Testis (tissue), 3 donors: ENCODE measurements around the gene SBF1. TPM values are rescaled to one million over a fixed set of nuclear protein-coding genes. Genes with fewer than 3 reads are reported as not detected.
"Not testable (repeated sequence)": the region's sequence is repeated elsewhere in the genome, so short reads cannot be mapped to it uniquely, and the experiment has no call there.

Experiments
- DNase-seq: peaks from one replicate; pipeline ENCODE4 v3.0.0-alpha.2; 2019
- H3K27ac ChIP-seq, 2 donors: fragments of 200-600 bp; sonication (generic); one replicate each; pipeline ENCODE4 v1.5.1; 2019
- H3K27me3 ChIP-seq: fragments of 200-600 bp; sonication (generic); one replicate; pipeline ENCODE4 v1.5.1; 2019
- H3K36me3 ChIP-seq: fragments of 200-600 bp; sonication (generic); one replicate; pipeline ENCODE4 v1.5.1; 2017; ENCODE audit warnings: low read depth; ENCODE audit errors: missing control alignments
- H3K4me1 ChIP-seq: fragments of 200-600 bp; sonication (generic); one replicate; pipeline ENCODE4 v1.5.1; 2019
- H3K4me3 ChIP-seq, 2 donors: fragments of 200-600 bp; sonication (generic); one replicate each; pipeline ENCODE4 v1.5.1; 2017 to 2019
- H3K9me3 ChIP-seq: fragments of 200-600 bp; sonication (generic); one replicate; pipeline ENCODE4 v1.5.1; 2017
- CTCF ChIP-seq, 3 experiments: fragments of 450-650 bp in 2 of 3; fragments of 200-600 bp in 1 of 3; sonication (generic) in 1 of 3; IDR thresholded peaks; one replicate each; pipeline ENCODE4 v1.5.1; 2016 to 2019; ENCODE audit warnings: antibody characterized with exemption in 3 of 3, mild to moderate bottlenecking in 2 of 3, moderate library complexity in 1 of 3
- POLR2A ChIP-seq: fragments of 450-650 bp; IDR thresholded peaks from one replicate; pipeline ENCODE4 v1.6.1; 2017; ENCODE audit warnings: antibody characterized with exemption, mild to moderate bottlenecking, moderate library complexity
- WGBS, 2 donors: methylation state at CpG; one replicate each; pipeline ENCODE4 v1.1.5; 2018; 5-methylcytosine and 5-hydroxymethylcytosine counted together
- intact Hi-C: fragments of 100-400 bp; cut with DNase I; formaldehyde crosslinking; loops from one replicate; pipeline ENCODE4 v1.15.1; 2023; ENCODE audit warnings: low total_unique reads
- polyA plus RNA-seq: library from polyadenylated mRNA; stranded (reverse); fragments of 350-450 nt; fragmentation: Illumina TruSeq; extraction: RNeasy Lipid Tissue Mini Kit (QIAGEN cat#74804); gene quantifications from one replicate; pipeline ENCODE4 v1.2.3, GENCODE V29; 2014; ENCODE audit warnings: low read depth, low replicate concordance; ENCODE audit not compliant: insufficient read depth
- total RNA-seq, 2 donors: library from RNA; depleted of rRNA; stranded (reverse); fragments of >200 nt; gene quantifications; one replicate each; pipeline ENCODE4 v1.2.3, GENCODE V29; 2016

The SBF1 gene
- total and polyA plus RNA-seq, 3 donors from 2014 or later, result 201 to 239 (median 208) TPM

GRCh38 chr22:50522806-50523438, 48.1 kb upstream of the SBF1 start:
- intact Hi-C loops, result no loop called here
- no peak for DNase-seq
- no peaks in the 10 kb centered on the region for H3K27me3 ChIP-seq
- no peak for TF ChIP-seq CTCF (IDR thresholded peaks at IDR 0.05)
- no peak overlapping the region for H3K4me3 ChIP-seq
- H3K9me3 ChIP-seq, result no peaks in the 10 kb centered on the region
- H3K4me1 ChIP-seq, result peaks cover 17% of the 10 kb centered on the region
- H3K27ac ChIP-seq, result no peak overlapping the region
- no peaks in the 10 kb centered on the region for H3K36me3 ChIP-seq
- WGBS, 2 donors, result 80 to 83% methylated on average over 5 to 22 of the region's 22 CpGs

GRCh38 chr22:50522208-50522805, 47.5 kb upstream of the SBF1 start:
- DNase-seq, result no peak
- TF ChIP-seq POLR2A (no peak), CTCF (IDR thresholded peaks at IDR 0.05) (no peak)
- Histone ChIP-seq H3K4me1 (peaks cover 17% of the 10 kb centered on the region), H3K27me3 (no peaks in the 10 kb centered on the region), H3K36me3 (no peaks in the 10 kb centered on the region), H3K27ac (no peak overlapping the region), H3K9me3 (no peaks in the 10 kb centered on the region), H3K4me3 (no peak overlapping the region)
- WGBS, 2 donors, result 87 to 89% methylated on average over 9 to 15 of the region's 15 CpGs
- intact Hi-C loops, result no loop called here

- Histone ChIP-seq H3K4me1 (peaks cover 14% of the 10 kb centered on the region), H3K27me3 (no peaks in the 10 kb centered on the region), H3K4me3 (no peak overlapping the region), H3K36me3 (no peaks in the 10 kb centered on the region), H3K27ac (no peak overlapping the region), H3K9me3 (no peaks in the 10 kb centered on the region)
- 93 to 94% methylated on average over 7 to 8 of the region's 10 CpGs for WGBS, 2 donors
- TF ChIP-seq POLR2A, result no peak
- TF ChIP-seq CTCF (IDR thresholded peaks at IDR 0.05), result no peak
- no peak for DNase-seq
- intact Hi-C loops, result no loop called here
These were observed 46.9 kb upstream of the SBF1 start for GRCh38 chr22:50521710-50522109.

GRCh38 chr22:50520826-50521453, 46.1 kb upstream of the SBF1 start:
- H3K27ac ChIP-seq, result no peak overlapping the region
- no peak for DNase-seq
- no peaks in the 10 kb centered on the region for H3K27me3 ChIP-seq
- intact Hi-C loops, result no loop called here
- H3K36me3 ChIP-seq, result no peaks in the 10 kb centered on the region
- peaks cover 10% of the 10 kb centered on the region for H3K4me1 ChIP-seq
- no peaks in the 10 kb centered on the region for H3K9me3 ChIP-seq
- 91 to 96% methylated on average over 13 of the region's 13 CpGs for WGBS, 2 donors
- TF ChIP-seq CTCF (IDR thresholded peaks at IDR 0.05) (no peak), POLR2A (no peak)
- no peak overlapping the region for H3K4me3 ChIP-seq

GRCh38 chr22:50520184-50520583, 45.3 kb upstream of the SBF1 start:
- intact Hi-C loops, H3K27ac ChIP-seq, H3K9me3 ChIP-seq, H3K4me1 ChIP-seq, H3K27me3 ChIP-seq, DNase-seq, H3K4me3 ChIP-seq, H3K36me3 ChIP-seq: not testable (repeated sequence)
- WGBS, 2 donors, result 96% methylated on average over 7 to 8 of the region's 8 CpGs
